Astrocyte (in vitro differentiated cells and primary cell): ENCODE data around the gene TPRG1. TPM values are rescaled to one million over a fixed set of nuclear protein-coding genes. Genes with fewer than 3 reads are reported as not detected.

Experiments used
- DNase-seq: peaks from one replicate; pipeline ENCODE4 v3.0.0-alpha.2; 2010; ENCODE audit warnings: low read depth
- FAIRE-seq: peaks from 2 replicates; lab custom pipeline; 2011; peaks lifted over from hg19 to GRCh38; lab: Jason Lieb, UNC
- H2AFZ ChIP-seq: 2 replicates; pipeline ENCODE4 v1.6.0; 2012; ENCODE audit warnings: low read depth, low read length, inconsistent platforms
- H3K27ac ChIP-seq: 2 replicates; pipeline ENCODE4 v1.5.1; 2011; ENCODE audit warnings: low read depth, low read length, inconsistent platforms
- H3K27me3 ChIP-seq: 2 replicates; pipeline ENCODE4 v1.6.0; 2011; ENCODE audit warnings: low read length, inconsistent platforms; ENCODE audit not compliant: insufficient read depth
- H3K36me3 ChIP-seq: 2 replicates; pipeline ENCODE4 v1.5.1; 2011; ENCODE audit warnings: low read length, inconsistent platforms; ENCODE audit not compliant: insufficient read depth
- H3K4me1 ChIP-seq: 2 replicates; pipeline ENCODE4 v1.5.1; 2011; ENCODE audit warnings: low read length, inconsistent platforms; ENCODE audit not compliant: insufficient read depth
- H3K4me2 ChIP-seq: 2 replicates; pipeline ENCODE4 v1.6.0; 2012; ENCODE audit warnings: low read length, inconsistent platforms
- H3K4me3 ChIP-seq: 2 replicates; pipeline ENCODE4 v1.5.1; 2011; ENCODE audit warnings: low read depth, mild to moderate bottlenecking, low read length, inconsistent platforms; ENCODE audit not compliant: insufficient read depth
- H3K79me2 ChIP-seq: 2 replicates; pipeline ENCODE4 v1.6.0; 2012; ENCODE audit warnings: mild to moderate bottlenecking, low read length, inconsistent platforms; ENCODE audit not compliant: insufficient read depth
- H3K9ac ChIP-seq: 2 replicates; pipeline ENCODE4 v1.6.0; 2012; ENCODE audit warnings: mild to moderate bottlenecking, low read length, inconsistent platforms
- H3K9me3 ChIP-seq: 2 replicates; pipeline ENCODE4 v1.5.1; 2012; ENCODE audit warnings: low read depth, mild to moderate bottlenecking, low read length, inconsistent platforms; ENCODE audit not compliant: insufficient read depth
- H4K20me1 ChIP-seq: 2 replicates; pipeline ENCODE4 v1.6.0; 2012; ENCODE audit warnings: low read length, inconsistent platforms; ENCODE audit not compliant: insufficient read depth
- H3K27ac Mint-ChIP-seq: one replicate; pipeline ENCODE4 v1.8.0; 2021; ENCODE audit warnings: mild to moderate bottlenecking, mixed read lengths; ENCODE audit not compliant: unreplicated experiment
- H3K27me3 Mint-ChIP-seq: one replicate; pipeline ENCODE4 v1.8.0; 2021; ENCODE audit warnings: low read depth, mixed read lengths; ENCODE audit not compliant: unreplicated experiment
- H3K36me3 Mint-ChIP-seq: one replicate; pipeline ENCODE4 v1.8.0; 2021; ENCODE audit warnings: low read depth, mixed read lengths; ENCODE audit not compliant: unreplicated experiment
- H3K4me1 Mint-ChIP-seq: one replicate; pipeline ENCODE4 v1.8.0; 2021; ENCODE audit warnings: low read depth, mixed read lengths; ENCODE audit not compliant: unreplicated experiment
- H3K4me3 Mint-ChIP-seq: one replicate; pipeline ENCODE4 v1.8.0; 2021; ENCODE audit warnings: mild to moderate bottlenecking, moderate library complexity, mixed read lengths; ENCODE audit not compliant: unreplicated experiment
- H3K9me3 Mint-ChIP-seq: one replicate; pipeline ENCODE4 v1.8.0; 2021; ENCODE audit warnings: mild to moderate bottlenecking, mixed read lengths; ENCODE audit not compliant: unreplicated experiment
- EZH2 ChIP-seq: IDR thresholded peaks from 2 replicates; pipeline ENCODE4 v1.6.1; 2012; ENCODE audit warnings: mild to moderate bottlenecking, low read length, inconsistent platforms; ENCODE audit not compliant: insufficient read depth
- total RNA-seq: library from RNA; stranded (reverse); gene quantifications from 2 replicates; pipeline ENCODE4 v1.2.1, GENCODE V29; 2021
- TF ChIP-seq, protein P1 (sequence below): IDR thresholded peaks from 2 replicates; pipeline ENCODE4 v1.5.1; 2011; ENCODE audit warnings: low read depth, mild to moderate bottlenecking, inconsistent platforms, low read length, moderate library complexity; ENCODE audit not compliant: insufficient read depth

The TPRG1 gene
- total RNA-seq, 1 donor from 2014 or later, result 1.1 TPM

DNA sequence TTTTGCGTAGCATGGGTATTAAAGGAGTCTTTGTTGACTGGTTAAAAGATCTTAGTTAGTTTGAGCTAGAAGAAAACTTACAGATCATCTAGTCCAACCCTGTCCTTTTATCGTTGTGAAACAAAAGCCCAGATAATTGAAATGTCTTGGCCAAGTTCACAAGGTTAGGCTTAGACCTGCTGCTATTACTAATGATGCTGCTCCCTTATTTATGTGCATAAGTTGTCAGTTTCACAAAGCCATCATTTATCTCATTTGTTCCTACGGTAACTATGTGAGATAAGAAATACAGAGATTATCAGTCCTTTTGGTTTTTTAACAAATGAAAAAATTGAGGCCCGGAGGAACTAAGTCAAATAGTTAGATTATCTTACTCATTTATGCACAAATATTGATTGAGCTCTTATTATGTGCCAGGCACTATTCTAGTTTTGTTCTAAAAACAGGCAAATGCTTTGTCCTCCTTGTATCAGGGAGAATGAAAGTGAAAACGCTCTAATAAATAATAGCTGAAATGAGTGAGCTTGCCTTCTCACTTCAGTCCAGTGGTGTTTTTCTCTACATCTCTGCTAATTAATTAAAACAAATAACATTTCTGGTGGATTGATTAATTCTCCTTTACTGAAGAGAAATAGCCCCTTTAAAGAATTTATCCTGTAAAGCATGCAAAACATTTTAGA is 49.1 kb upstream of the TPRG1 start:
- DNase-seq (no peak), FAIRE-seq (peak; percentile 43)
- Histone ChIP-seq H2AFZ (no peak overlapping the region), H3K9me3 (peaks cover 6% of the 10 kb centered on the region), H3K4me3 (no peak overlapping the region), H3K4me2 (no peak overlapping the region), H3K27ac (no peak overlapping the region), H3K36me3 (no peaks in the 10 kb centered on the region), H3K27me3 (no peaks in the 10 kb centered on the region), H4K20me1 (no peaks in the 10 kb centered on the region), H3K4me1 (no peaks in the 10 kb centered on the region), H3K9ac (no peak overlapping the region), H3K79me2 (no peaks in the 10 kb centered on the region)
- Mint-ChIP-seq H3K36me3 (no peaks in the 10 kb centered on the region), H3K9me3 (peaks cover 16% of the 10 kb centered on the region), H3K27me3 (no peaks in the 10 kb centered on the region), H3K4me1 (no peaks in the 10 kb centered on the region), H3K4me3 (no peak overlapping the region), H3K27ac (no peak overlapping the region)
- TF ChIP-seq EZH2, result no peak
- TF ChIP-seq, protein P1, sequence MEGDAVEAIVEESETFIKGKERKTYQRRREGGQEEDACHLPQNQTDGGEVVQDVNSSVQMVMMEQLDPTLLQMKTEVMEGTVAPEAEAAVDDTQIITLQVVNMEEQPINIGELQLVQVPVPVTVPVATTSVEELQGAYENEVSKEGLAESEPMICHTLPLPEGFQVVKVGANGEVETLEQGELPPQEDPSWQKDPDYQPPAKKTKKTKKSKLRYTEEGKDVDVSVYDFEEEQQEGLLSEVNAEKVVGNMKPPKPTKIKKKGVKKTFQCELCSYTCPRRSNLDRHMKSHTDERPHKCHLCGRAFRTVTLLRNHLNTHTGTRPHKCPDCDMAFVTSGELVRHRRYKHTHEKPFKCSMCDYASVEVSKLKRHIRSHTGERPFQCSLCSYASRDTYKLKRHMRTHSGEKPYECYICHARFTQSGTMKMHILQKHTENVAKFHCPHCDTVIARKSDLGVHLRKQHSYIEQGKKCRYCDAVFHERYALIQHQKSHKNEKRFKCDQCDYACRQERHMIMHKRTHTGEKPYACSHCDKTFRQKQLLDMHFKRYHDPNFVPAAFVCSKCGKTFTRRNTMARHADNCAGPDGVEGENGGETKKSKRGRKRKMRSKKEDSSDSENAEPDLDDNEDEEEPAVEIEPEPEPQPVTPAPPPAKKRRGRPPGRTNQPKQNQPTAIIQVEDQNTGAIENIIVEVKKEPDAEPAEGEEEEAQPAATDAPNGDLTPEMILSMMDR, result no peak

- H3K27me3 ChIP-seq, result no peaks in the 10 kb centered on the region
- no peak overlapping the region for H3K4me2 ChIP-seq
- Mint-ChIP-seq H3K4me1 (no peaks in the 10 kb centered on the region), H3K27ac (no peak overlapping the region), H3K9me3 (peaks cover 10% of the 10 kb centered on the region), H3K36me3 (no peaks in the 10 kb centered on the region), H3K27me3 (no peaks in the 10 kb centered on the region), H3K4me3 (no peak overlapping the region)
- no peaks in the 10 kb centered on the region for H3K79me2 ChIP-seq
- DNase-seq (peak; percentile 12), FAIRE-seq (no peak)
- no peak overlapping the region for H3K27ac ChIP-seq
- no peak overlapping the region for H3K4me3 ChIP-seq
- H3K9ac ChIP-seq, result no peak overlapping the region
- no peaks in the 10 kb centered on the region for H3K4me1 ChIP-seq
- peaks cover 6% of the 10 kb centered on the region for H3K9me3 ChIP-seq
- no peaks in the 10 kb centered on the region for H4K20me1 ChIP-seq
- no peak overlapping the region for H2AFZ ChIP-seq
- H3K36me3 ChIP-seq, result no peaks in the 10 kb centered on the region
- no peak for TF ChIP-seq EZH2
- TF ChIP-seq, protein P1, result no peak
These were observed 48.0 kb upstream of the TPRG1 start for GRCh38 chr3:189123595-189124387.
